HEK293T (cell line): ENCODE data around the gene EIF3D.

Experiments
- ELF4 ChIP-seq: fragments of 450-650 bp; IDR thresholded peaks from 2 replicates; pipeline ENCODE4 v1.6.1; 2017; ENCODE audit warnings: antibody characterized with exemption
- FOXK2 ChIP-seq: fragments of 450-650 bp; IDR thresholded peaks from 2 replicates; pipeline ENCODE4 v1.6.1; 2016; ENCODE audit warnings: mild to moderate bottlenecking
- HDGF ChIP-seq: fragments of 450-650 bp; IDR thresholded peaks from 2 replicates; pipeline ENCODE4 v1.6.1; 2017; ENCODE audit warnings: antibody characterized with exemption, borderline replicate concordance
- SUZ12 ChIP-seq: fragments of 450-650 bp; IDR thresholded peaks from 2 replicates; pipeline ENCODE4 v1.6.1; 2016; ENCODE audit warnings: mild to moderate bottlenecking

DNA sequence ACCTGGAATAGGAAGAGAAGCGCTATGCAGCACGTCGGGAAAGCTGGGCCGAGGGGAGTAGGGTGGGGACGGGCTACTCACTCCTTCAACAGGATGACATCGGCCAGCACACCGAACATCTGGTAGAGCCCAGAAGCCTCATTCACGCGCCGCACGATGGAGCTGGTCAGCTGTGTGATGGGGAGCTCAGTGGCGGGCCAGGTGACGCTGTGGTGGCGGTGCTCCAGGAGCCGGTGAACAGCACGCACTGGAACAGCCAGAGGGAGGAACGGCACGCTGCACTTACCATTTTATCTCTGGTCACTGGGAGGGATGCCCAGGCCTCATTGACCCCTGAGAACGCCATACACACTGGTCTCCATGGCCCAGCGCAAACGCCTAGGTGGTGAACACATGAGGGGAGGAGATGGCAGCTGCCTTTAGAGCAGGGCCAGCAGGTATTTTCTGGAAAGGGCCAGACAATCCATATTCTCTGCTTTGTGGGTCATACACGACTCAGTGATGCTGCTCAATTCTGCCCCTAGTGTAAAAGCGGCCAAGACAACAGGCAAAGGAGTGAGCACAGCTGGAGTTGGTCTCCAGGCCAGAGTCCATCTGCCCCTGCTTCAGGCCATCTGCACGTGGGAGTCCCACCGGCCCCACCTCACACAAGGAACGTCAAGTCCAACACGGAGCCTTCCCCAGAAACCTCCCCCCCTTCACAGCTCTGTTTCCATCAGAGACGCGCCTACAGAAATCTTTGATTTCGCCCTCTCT, 30.9 kb downstream of the EIF3D start:
- TF ChIP-seq ELF4 (no peak), HDGF (no peak), SUZ12 (no peak), FOXK2 (no peak)
